ENCODE data around the gene OR2W3. TPM values are rescaled to one million over a fixed set of nuclear protein-coding genes. Genes with fewer than 3 reads are reported as not detected.

The OR2W3 gene
- total RNA-seq, 1 experiment from 2014 or later: not detected

- Histone ChIP-seq H3K4me1 (ENCODE audit: control insufficient read depth in 1 of 2, insufficient read depth in 2 of 2, low read length in 2 of 2) (no peaks in the 10 kb centered on the region), H3K9me2 (ENCODE audit: insufficient read depth) (no peaks in the 10 kb centered on the region), H4K20me1 (ENCODE audit: insufficient read depth) (no peaks in the 10 kb centered on the region), H3K4me2 (ENCODE audit: low read length) (no peak overlapping the region), H3K9me3 (ENCODE audit: control insufficient read depth in 1 of 2, insufficient read depth in 1 of 2, low read depth in 1 of 2, low read length in 2 of 2) (peaks cover under 1 to 9% of the 10 kb centered on the region in 2 experiments; a peak in 2 of 4 replicates), H3K27ac (ENCODE audit: low read depth, low read length) (no peak overlapping the region), H3K36me3 (ENCODE audit: control insufficient read depth in 1 of 2, insufficient read depth in 2 of 2, low read length in 2 of 2) (no peaks in the 10 kb centered on the region), H3K9ac (ENCODE audit: low read length) (no peak overlapping the region), H2AFZ (ENCODE audit: low read depth, low read length, poor library complexity, severe bottlenecking) (no peak overlapping the region), H3K4me3 (replicated peaks in 1 of 2; ENCODE audit: low read depth in 1 of 2, low read length in 2 of 2) (no peak overlapping the region), H3K79me2 (ENCODE audit: insufficient read depth, low read length) (no peaks in the 10 kb centered on the region), H3K27me3 (ENCODE audit: insufficient read depth, low read length) (no peaks in the 10 kb centered on the region)
- DNase-seq (ENCODE audit: low read depth, low spot score): no peak
- CTCF ChIA-PET: no interaction called here
- no peak for ATAC-seq
- POLR2A ChIA-PET: no interaction called here
- intact Hi-C loops (cut with micrococcal nuclease): no loop called here
- TF ChIP-seq EZH2 (IDR thresholded peaks at IDR 0.05): no peak
- TF ChIP-seq YY1 (IDR thresholded peaks at IDR 0.05; ENCODE audit: extremely low read depth, insufficient replicate concordance, low read depth, low read length): no peak
- no peak for TF ChIP-seq RAD21 (IDR thresholded peaks at IDR 0.05; ENCODE audit: low read depth)
- TF ChIP-seq ELF1 (IDR thresholded peaks at IDR 0.05; ENCODE audit: borderline replicate concordance, low read depth): no peak
- no peak for TF ChIP-seq CBX3 (IDR thresholded peaks at IDR 0.05; ENCODE audit: low read depth)
- no peak for TF ChIP-seq MAX (IDR thresholded peaks at IDR 0.05)
- no peak for TF ChIP-seq REST (IDR thresholded peaks at IDR 0.05; ENCODE audit: low read depth)
- TF ChIP-seq FOSL1 (IDR thresholded peaks at IDR 0.05; ENCODE audit: low read depth): no peak
- TF ChIP-seq ATF3 (IDR thresholded peaks at IDR 0.05): no peak
- no peak for TF ChIP-seq EZH2phosphoT487 (IDR thresholded peaks at IDR 0.05; ENCODE audit: borderline replicate concordance)
- TF ChIP-seq SRF (IDR thresholded peaks at IDR 0.05; ENCODE audit: low read depth): no peak
- no peak for TF ChIP-seq POLR2AphosphoS5 (IDR thresholded peaks at IDR 0.05; ENCODE audit: low read depth, low read length)
- TF ChIP-seq SP1 (IDR thresholded peaks at IDR 0.05; ENCODE audit: low read depth): no peak
- TF ChIP-seq CTCF (IDR thresholded peaks at IDR 0.05 in 2 of 3, conservative IDR thresholded peaks at IDR 0.05 in 1 of 3; ENCODE audit: borderline replicate concordance in 1 of 3, insufficient read depth in 1 of 3, low read depth in 2 of 3, low read length in 2 of 3): no peak
- TF ChIP-seq ZNF274 (IDR thresholded peaks at IDR 0.05; ENCODE audit: low read depth, low read length): no peak
- TF ChIP-seq CEBPB (IDR thresholded peaks at IDR 0.05; ENCODE audit: low read depth): no peak
- no peak for TF ChIP-seq ZFX (IDR thresholded peaks at IDR 0.05)
- TF ChIP-seq TCF7L2 (IDR thresholded peaks at IDR 0.05; ENCODE audit: borderline replicate concordance, extremely low read depth, insufficient read depth, insufficient read length): no peak
- RAD21 ChIA-PET (ENCODE audit: low non-redundant PET in 1 of 2, low total read pairs in 2 of 2, uncharacterized antibody in 2 of 2, unreplicated experiment in 2 of 2): no interaction called here
- BruUV-seq (replicated peaks): no TSS peak
Observed at GRCh38 chr1:247854899-247855545, 40.4 kb upstream of the OR2W3 start.

All from HCT116 (cell line).